Measurements from ENCODE around the gene SKOR1. TPM values are rescaled to one million over a fixed set of nuclear protein-coding genes. Genes with fewer than 3 reads are reported as not detected.

The SKOR1 gene
- polyA plus RNA-seq, 1 donor, result 0.47 TPM

Other genes starting within 250 kb of the SKOR1 start
- gene RNU6-1, start 14.5 kb downstream of the SKOR1 start, polyA plus RNA-seq (ENCODE audit: insufficient read length), result not detected
- 31.8 TPM for gene PIAS1, start 228.8 kb downstream of the SKOR1 start, polyA plus RNA-seq (ENCODE audit: insufficient read length)